Gastroesophageal sphincter (tissue), 3 donors: ENCODE data around the gene SYNE1.

ENCODE experiments used
- CTCF ChIP-seq, 4 experiments: fragments of 200-600 bp in 2 of 4; fragments of 450-650 bp in 2 of 4; sonication (generic) in 1 of 4; IDR thresholded peaks; one replicate each; pipeline ENCODE4 v1.5.1; 2017 to 2019; ENCODE audit warnings: antibody characterized with exemption in 4 of 4, mild to moderate bottlenecking in 2 of 4, moderate library complexity in 2 of 4
- POLR2A ChIP-seq, 2 donors: fragments of 450-650 bp; IDR thresholded peaks; one replicate each; pipeline ENCODE4 v1.6.1; 2017; ENCODE audit warnings: antibody characterized with exemption in 2 of 2, mild to moderate bottlenecking in 2 of 2, moderate library complexity in 1 of 2
- POLR2AphosphoS5 ChIP-seq: sonication (generic); formaldehyde crosslinking; IDR thresholded peaks from one replicate; pipeline ENCODE4 v1.6.1; 2017; ENCODE audit warnings: antibody characterized with exemption

GRCh38 chr6:152572338-152573088, 64.6 kb downstream of the SYNE1 start:
- TF ChIP-seq POLR2A (IDR thresholded peaks at IDR 0.05): no peak
- no peak for TF ChIP-seq CTCF (IDR thresholded peaks at IDR 0.05)
- TF ChIP-seq POLR2AphosphoS5: no peak
